Activated CD4-positive, CD25-positive, alpha-beta regulatory T cell (primary cell): ENCODE results near the gene ZNF519.
"Not testable (repeated sequence)": the region's sequence is repeated elsewhere in the genome, so short reads cannot be mapped to it uniquely, and the experiment has no call there.

Experiments used
- DNase-seq, 4 experiments: peaks; one replicate each; lab custom pipeline; 2025; lab: John Stamatoyannopoulos, UW

ZNF519 gene

DNA sequence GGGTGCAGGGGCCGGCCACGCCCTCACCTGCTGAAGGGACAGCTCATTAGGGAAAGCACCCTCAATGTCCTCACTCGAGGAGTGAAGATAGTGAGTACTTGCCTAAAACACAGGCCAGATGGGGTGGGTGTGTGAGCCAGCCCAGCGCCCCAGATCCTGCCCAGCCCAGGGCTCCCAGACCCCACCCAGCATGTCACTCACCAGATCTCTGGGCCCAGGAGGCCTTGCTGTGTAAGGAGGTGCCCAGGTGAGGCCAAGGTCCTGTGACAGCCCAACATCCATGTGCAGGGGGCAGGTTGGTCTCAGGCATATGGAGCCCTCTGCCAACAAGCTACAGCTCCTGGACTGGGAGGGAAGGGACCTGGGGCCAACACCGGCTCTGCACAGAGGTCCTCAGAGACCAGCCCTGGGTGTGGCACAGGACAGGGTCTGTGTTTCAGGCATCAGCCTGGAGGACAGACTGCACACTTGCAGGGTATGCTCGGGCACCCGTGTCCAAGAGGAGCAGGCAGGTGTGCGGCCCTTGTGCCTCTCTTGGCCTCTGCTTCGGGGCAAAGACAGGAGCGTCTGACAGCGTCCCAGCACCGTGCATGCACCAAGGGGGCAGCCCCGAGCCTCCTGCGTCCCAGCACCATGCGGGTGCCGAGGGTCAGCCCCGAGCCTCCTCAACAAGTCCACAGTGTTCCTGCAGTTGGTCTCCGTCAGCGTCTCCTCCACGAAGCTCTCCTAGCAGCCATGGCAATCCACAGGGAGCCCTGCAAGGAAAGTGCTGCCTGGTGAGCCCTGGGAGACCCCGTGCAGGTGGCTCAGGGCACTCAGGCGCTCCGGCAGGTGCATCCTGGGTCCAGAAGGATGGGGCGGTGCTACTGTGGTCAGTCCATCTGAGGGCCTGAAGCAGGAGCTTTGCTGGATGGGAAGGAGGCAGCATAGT is 16.0 kb upstream of the ZNF519 start:
- not testable (repeated sequence) for DNase-seq

- DNase-seq: not testable (repeated sequence)
These were observed 14.5 kb upstream of the ZNF519 start for GRCh38 chr18:14146771-14147170.

DNA sequence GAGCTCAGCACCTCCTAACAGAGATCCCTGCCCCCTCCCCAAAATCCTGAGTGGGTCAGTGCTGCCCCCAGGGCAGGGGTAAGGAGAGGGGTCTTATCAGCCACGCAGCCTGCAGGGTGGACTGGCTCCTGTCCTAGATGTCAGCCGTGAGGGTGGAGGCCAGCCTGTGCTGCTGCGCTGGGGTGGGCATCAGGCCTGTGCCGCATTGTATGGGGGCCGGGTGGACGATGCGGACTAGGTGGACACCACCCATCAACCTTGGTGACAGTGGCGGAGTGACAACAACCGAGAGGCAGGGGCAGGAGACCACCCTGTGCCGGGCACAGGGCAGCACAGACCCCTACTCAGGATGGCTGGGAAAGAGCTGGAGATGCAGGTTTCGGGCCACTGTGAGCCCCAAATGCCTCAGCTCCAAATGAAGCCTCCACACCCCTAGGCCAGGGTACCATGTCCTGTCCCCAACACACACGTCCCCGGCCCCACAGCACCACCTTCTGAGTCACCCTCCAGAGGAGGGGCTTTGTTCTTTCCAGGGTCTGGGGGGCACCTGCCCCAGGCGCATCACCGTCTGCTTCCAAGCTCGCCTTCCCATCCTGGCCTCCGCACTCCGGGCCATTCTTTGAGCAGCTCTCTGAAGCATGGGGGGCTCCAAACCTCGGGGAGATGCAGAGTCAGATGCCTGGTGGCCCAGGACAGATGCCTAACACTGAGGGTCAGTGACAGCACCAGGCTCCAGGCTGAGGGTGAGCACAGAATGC is 13.5 kb upstream of the ZNF519 start:
- not testable (repeated sequence) for DNase-seq

- not testable (repeated sequence) for DNase-seq
These were observed 12.8 kb upstream of the ZNF519 start for GRCh38 chr18:14145021-14145420.

- DNase-seq: no peak
These were observed 12.3 kb upstream of the ZNF519 start for GRCh38 chr18:14144628-14144895.

DNA sequence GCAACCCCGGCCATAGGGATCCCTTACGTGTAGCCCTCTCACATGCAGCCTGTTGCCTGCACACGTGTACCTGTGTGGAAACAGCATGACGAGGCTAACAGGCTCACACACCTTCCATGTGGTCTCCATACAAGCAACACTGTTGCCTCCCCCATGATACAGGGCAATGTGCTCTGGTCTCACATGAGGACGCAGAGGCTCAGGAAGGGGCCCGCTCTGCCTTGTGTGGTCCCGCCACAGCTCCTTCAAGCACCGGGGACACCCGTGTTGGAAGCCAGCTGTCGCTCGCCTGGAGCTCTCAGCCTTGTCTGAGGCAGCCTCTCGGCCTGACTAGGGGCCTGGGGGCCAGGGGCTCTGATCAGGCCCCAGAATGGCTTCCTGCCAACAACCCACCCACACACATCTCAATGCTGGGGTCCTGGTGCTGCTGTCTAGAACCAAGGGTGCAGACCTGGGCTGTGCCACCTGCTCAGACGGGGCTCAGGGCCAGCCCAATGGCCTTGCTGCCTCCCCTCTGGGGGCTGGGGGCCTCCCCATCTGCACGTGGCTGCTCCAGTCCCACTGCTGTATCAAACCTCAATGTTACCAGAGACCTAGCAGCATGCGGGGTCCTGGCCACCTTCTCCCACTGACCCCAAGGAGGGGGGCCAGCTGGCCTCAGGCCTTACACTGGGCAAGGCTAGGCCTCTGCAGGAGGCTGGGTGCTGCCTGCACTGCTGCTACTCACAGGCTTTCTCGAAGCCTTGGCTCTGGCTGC is 11.8 kb upstream of the ZNF519 start:
- DNase-seq: not testable (repeated sequence)

DNA sequence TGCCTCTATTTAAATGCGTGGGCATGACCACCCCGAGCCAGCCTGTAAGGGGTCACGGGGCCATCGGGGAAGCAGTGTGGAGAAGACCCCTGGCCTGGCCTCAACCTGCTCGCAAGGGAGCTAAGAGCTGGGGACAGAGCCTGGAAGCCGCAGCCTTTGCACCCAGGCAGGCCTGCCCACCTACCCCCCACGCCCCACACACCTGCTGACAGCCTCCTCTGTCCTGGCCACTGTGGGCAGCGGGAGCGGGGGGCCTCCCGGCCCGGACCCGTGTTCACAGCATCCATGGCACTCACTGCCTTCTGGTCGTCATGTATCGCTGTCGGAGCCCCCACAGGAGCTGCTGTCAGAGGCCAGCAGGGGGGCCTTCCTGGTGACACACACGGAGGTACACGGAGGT is 11.2 kb upstream of the ZNF519 start:
- not testable (repeated sequence) for DNase-seq

GRCh38 chr18:14142177-14142576 is 9.9 kb upstream of the ZNF519 start:
- not testable (repeated sequence) for DNase-seq

- not testable (repeated sequence) for DNase-seq
These were observed 7.3 kb upstream of the ZNF519 start for GRCh38 chr18:14139583-14139982.

DNA sequence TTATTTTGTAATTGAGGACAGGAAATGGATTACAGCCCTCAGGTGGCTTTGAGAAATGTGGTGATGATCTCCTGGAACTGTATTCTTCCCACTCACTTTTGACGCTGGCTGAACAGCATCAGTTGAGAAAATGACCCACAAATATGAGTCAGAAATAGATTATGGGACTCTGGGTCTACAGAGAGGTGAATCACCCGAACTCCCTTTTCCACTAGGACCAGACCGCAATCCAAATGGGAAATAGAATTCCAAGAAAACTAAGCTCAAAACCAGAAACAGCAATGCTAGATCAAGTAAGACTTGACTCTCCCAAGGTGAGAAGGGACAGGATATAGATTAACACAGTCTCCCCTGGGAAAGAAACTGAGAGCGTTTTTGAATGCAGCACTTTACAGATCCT is 5.7 kb upstream of the ZNF519 start:
- DNase-seq: not testable (repeated sequence)

DNA sequence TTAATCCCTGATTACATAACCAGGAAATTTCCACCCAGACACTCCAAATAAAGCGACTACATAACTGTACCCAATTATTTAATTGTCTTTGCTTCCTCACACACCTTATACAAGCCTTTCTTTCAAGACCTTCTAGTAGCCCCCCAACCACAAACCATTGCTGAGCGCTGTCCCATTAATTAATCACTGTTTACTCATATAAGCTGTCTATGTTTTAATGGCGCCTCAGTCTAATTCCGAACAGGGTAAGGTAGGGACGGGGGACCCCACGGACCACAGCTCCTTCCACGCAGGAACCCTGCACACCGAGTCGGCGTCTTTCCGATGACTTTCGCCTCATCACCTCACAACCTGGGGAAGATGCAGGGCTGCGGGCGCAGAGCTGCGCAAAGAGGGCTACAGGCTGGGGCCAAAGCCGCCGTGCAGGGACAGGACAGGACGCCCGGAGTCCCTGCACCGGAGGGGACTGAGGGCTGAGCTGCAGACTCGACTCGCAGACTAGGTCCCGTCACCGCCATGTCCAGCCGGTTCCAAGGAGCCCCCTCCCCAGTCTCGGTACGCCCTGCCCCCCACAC is 452 bp downstream of the ZNF519 start:
- not testable (repeated sequence) for DNase-seq

- DNase-seq: not testable (repeated sequence)
These were observed 1.4 kb downstream of the ZNF519 start for GRCh38 chr18:14130804-14131203.

- DNase-seq: no peak
These were observed 7.5 kb downstream of the ZNF519 start for GRCh38 chr18:14124689-14125088.

- no peak for DNase-seq
These were observed 10.1 kb downstream of the ZNF519 start for GRCh38 chr18:14122097-14122496.

DNA sequence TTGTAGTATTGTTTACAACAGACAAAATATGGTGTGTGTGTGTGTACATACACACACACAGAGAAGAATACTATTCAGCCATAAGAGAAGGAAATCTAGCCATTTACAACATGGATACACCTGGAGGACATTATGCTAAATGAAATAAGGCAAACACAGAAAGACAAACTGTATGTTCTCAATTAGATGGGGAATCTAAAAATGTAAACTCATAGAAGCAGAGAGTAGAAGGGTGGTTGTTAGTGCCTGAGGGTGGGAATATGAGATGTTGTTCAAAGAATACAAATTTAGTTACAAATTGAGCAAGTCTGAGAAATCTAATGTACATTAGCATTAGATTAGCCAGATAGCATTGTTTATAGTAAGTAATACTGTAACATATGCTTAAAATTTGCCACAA is 11.3 kb downstream of the ZNF519 start:
- DNase-seq: no peak

- no peak for DNase-seq
These were observed 14.6 kb downstream of the ZNF519 start for GRCh38 chr18:14117606-14118005.

DNA sequence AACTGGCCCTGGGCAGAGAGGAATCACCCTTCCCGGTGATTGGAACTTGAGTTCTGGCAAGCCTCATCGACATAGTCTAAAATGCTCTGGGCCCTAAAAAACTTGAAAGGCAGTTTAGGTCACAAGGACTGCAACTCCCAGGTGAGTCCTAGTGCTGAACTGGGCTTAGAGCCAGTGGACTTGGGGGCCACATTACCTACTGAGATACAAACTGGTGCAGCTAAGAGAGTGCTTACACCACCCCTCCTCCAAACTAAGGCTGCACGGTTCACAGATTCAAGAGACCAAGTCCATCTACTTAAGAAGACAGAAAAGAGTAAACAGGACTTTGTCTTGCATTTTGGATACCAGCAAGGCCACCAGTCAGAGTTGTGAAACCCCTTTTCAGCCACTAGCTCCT is 25.3 kb downstream of the ZNF519 start:
- no peak for DNase-seq

DNA sequence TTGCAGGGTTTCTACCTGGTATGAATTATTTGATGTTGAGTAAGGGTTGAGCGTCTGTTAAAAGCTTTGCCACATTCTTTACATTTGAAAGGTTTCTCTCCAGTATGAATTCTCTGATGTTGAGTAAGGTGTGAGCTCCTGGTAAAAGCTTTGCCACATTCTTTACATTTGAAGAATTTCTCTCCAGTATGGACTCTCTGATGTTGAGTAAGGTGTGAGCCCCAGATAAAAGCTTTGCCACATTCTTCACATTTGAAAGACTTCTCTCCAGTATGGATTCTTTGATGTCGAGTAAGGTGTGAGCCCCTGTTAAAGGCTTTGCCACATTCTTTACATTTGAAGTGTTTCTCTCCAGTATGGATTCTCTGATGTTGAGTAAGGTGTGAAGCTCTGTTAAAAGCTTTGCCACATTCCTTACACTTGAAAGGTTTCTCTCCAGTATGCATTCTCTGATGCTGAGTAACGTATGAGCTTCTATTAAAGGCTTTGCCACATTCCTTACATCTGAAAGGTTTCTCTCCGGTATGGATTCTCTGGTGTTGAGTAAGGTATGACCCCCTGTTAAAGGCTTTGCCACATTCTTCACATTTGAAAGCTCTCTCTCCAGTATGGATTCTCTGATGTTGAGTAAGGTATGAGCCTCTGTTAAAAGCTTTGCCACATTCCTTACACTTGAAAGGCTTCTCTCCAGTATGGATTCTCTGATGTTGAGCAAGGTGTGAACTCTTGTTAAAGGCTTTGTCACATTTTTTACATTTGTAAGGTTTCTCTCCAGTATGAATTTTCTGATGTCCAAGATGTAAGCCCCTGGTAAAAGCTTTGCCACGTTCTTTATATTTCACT is 27.1 kb downstream of the ZNF519 start:
- no peak for DNase-seq

DNA sequence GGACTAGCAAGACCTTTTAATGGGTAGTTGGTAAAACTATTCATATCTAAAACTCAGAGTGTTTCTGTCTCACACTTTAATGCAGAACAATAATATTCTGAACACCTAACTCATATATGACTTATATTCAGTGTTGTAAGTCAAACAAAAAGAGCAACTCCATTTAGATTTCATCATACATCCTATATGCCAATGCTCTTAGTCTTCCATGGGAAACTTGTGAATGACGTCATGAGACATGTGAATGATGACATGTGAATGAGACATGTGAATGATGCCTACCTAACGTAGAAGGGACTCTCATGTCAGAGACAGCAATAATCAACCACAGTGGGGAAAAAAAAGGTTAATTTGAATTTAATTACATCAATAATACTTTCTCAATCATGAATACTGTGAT is 28.0 kb downstream of the ZNF519 start:
- DNase-seq: no peak

DNA sequence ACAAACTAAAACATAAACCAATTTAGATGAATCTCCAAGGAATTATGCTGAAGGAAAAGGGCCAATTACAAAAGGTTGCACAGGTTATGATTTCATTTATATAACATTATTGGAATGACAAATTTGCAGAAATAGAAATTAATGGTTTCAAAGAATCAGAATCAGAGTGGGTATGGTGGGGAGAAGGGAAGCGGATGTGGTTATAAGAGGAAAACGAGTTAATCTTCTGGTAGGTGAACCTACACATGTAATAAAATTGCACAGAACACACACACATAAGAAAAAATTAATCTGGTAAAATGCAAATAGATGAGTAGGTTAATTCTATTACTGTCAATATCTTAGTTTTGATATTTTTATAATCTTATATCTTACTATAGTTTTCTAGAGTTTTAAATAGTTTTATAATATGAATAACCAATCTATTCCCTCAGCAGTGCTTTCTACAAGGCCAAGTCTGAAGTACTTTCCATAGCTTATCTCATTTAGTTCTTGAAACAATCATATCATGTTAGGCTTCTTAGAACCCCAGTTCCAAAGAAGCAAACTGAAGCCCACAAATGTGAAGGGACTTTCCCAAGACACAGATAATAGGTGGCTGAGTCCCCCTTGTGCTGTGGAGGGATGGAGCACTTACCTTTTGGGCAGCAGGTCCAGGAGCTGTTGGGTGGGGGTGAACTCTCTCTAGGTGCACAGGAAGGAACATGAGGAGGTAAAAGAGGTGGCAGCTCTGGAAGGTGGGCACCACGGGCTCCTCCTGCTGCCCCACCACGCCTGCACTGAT is 31.5 kb downstream of the ZNF519 start:
- DNase-seq: no peak
